NCI-H460 (cell line): ENCODE data around the gene SOX1. TPM values are rescaled to one million over a fixed set of nuclear protein-coding genes. Genes with fewer than 3 reads are reported as not detected.

ENCODE experiments used
- DNase-seq: peaks from one replicate; pipeline ENCODE4 v3.0.0-alpha.2; 2016; ENCODE audit warnings: low read depth; ENCODE audit errors: extremely low read depth
- polyA plus RNA-seq: library from polyadenylated mRNA; depleted of rRNA; stranded (reverse); fragments of >200 nt; gene quantifications from 2 replicates; pipeline ENCODE4 v1.2.3, GENCODE V29; 2014; cell fraction: nucleus; rRNA removed
- total RNA-seq: library from RNA; depleted of rRNA; stranded (reverse); fragments of >200 nt; shearing (Covaris generic); gene quantifications from 2 replicates; pipeline ENCODE4 v1.2.3, GENCODE V29; 2014; rRNA removed

Gene SOX1
- not detected in 2 replicates for total RNA-seq
- polyA plus RNA-seq: not detected in 2 replicates

DNA sequence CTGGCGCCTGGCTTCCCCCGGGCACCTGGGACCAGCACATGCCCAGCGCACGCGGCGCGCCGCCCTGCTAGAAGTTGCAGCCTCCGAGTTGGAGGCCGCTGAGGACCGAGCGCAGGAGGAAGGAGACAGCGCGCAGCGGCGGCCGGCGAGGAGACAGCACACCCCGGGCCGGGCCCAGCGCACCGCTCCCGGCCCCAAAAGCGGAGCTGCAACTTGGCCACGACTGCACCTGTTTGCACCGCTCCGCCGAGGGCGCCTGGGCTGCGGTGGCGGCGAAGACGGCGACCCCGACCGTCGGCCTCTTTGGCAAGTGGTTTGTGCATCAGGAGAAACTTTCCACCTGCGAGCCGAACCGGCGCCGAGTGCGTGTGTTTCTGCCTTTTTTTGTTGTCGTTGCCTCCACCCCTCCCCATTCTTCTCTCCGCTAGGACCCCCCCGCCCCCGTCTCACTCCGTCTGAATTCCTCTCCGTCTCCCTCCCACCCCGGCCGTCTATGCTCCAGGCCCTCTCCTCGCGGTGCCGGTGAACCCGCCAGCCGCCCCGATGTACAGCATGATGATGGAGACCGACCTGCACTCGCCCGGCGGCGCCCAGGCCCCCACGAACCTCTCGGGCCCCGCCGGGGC, at the start of gene SOX1:
TSS of gene SOX1 (plus strand) at position 34 of the 626 bp plus-strand sequence. CDS start at position 544, 510 bp downstream.
- no peak for DNase-seq

DNA sequence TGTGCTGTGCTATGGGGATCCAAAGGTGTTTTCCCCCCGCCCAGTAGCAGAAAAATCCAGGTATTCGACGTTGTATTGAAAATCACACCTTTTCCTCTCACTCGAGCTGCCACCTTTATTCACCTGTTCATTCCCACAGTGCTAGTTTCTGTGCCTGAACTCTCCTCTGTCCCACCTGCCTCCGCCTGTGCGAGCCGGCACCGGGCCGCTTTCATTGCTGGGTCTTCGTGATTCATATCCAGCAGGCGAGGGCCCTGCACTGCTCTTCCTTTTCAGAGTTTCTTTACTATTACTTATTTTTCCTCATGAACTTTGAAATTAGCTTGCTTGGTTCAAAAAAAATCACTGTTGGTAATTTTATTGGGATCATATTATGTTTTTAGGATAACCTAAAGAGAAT, 42.4 kb upstream of the SOX1 start:
- no peak for DNase-seq

DNA sequence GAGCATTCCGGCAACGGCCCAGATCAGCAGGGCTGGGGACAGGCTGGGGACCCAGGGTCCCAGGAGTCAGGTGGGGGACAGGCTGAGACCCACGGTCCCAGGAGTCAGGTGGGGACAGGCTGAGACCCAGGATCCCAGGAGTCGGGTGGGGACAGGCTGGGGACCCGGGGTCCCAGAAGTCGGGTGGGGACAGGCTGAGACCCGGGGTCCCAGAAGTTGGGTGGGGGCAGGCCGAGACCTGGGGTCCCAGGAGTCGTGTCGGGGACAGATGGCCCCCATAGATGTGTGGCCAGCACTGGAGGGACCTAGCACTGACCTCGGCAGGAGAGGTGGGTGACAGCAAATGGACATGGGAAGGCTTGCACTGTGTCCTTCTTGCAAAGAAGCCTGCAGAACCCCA, 39.7 kb upstream of the SOX1 start:
- DNase-seq: no peak

DNA sequence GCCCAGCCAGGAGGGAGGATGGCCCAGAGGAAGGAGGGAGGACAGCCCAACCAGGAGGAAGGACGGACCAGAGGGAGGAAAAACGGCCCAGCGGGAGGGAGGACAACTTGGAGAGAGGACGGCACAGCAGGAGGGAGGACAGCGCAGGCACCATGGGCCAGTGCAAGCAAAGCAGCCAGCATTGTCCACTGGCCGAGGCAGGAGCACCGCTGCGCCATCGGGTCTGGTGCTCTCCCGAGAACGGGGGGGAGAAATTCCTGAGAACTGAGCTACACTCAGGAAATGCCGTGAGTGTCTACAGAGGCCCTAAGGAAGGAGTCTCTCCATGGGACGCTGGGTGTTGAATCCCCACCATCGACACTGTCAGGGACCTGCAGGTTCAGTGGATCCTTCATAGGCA, 38.5 kb upstream of the SOX1 start:
- no peak for DNase-seq

DNA sequence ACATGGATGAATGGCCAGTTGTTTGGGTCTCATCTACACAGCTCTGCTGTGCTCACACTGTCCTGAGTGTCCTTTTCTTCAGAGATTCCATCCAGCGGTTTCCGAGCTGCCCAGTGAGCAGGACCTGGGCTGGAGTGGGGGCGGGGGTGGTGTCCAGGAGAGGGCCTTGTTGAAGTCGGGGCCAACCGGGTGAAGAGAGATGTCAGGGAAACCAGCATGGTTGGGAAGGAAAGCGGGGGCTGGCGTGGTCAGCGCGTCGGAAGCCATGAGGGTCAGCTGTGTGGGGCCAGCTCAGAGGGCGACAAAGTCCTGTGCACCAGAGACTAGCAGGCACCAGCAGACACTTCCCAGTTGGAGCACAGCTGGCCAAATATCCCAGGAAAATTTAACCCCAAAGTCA, 37.8 kb upstream of the SOX1 start:
- no peak for DNase-seq

DNA sequence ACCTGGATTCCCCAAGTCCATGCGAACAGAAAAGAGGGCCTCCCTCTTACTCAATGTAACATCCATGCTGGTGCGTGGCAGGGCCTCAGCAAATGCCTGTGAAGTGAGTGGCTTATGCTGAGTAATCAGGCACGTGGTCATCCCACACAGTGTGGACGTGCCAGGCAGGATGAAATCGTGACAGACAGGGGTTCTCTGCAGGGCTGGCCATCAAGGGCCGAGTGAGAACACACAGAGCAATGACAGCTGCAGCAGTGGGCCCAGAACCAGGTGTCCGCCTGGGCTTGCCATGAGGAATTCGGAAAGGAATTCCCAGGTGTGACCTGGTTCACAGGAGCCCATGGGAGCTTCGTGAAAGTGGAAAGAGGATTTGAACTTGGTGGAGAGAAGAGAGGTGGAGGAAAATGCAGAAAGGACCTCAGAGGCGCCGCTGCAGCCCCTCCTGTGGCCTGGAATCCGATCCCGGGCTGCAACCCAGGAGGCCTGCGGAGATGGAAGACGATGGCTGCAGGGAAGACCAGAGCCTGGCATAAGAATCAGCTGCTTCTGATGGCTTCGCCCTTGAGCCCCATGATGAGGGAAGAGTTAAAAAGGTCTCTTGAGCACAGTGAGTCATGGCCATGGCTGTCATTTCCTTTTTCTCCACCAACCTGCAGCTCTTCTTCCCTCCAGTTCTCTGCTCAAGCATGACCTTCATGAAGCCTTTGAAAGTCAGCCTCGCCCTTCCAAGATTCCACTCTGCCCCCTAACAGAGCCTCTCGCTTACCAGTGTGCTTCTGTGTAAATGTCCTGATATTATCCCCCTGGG, 34.6 kb upstream of the SOX1 start:
- DNase-seq: no peak

DNA sequence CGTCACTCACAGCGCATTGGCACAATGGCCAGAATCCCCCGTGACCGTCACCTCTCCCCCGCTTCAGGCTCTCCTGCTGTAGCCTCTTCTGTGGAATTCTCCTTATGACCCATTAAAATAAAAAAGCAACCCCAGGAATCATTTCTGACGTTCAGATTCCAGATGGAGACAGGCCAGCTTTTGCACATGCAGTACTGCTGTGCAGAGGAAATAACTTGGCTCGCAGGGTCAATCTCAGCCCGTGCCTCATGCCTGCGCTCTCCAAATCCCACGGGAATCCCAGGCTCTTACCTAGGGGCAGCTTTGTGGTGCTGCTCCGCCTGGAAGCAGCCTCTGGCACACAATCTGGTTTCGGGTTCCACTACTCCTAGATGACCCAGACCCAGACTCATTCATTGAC, 32.7 kb upstream of the SOX1 start:
- DNase-seq: no peak

DNA sequence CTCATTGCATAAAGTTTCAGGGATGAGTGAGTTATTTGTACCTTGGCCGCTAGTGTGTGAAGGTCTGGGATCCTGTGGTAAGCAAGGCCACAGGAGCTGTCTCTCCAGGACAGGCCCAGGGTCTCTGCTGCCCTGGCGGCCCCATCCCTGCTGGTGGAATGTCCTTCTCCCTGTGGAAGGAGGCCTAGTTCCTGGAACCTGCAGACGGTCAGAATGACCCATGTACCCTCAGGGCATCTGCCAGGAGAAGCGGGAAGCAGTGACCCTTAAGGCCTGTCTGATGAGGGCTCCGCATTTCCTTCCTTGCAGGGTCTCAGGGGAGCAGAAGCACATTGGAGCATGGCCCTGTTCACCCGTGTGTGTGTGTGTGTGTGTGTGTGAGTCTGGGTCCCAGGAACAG, 32.1 kb upstream of the SOX1 start:
- DNase-seq: no peak

DNA sequence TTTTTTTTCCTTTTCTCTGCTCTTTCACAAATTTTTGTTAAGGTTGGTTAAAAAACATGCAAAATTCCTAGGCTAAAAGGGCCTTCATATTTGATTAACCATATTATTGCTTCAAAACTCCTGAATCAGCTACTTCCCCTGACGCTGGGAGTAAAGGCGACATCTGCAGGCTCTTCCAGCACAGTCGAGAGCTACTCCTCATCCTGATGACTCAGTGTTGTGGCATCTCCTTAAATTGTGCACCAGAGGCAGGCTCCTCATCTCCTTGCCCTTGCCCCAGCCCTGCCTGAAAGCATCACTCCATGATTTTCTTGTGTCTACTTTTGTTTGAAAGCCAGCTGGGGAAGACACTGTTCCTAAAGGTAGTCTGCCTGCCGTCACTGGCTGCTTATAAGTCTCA, 24.5 kb upstream of the SOX1 start:
- no peak for DNase-seq

DNA sequence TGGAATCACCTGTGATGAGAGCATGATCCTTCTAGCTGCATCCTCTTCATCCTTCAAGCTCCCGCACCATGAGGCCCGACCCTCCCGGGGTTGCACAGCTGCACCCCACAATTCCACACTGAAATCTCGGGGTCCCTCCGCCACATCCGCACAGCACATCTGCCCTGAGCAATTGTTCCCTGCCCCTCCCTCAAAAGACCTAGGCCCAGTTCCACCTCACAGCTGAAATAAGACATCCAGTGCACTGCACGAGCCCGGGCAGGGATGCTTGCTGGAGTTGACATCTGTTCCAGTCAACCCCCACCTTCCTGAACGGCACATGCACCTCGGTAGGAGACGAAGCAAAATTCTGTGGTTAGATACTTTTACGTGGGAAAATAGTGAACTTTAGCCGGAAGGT, 14.7 kb upstream of the SOX1 start:
- DNase-seq: no peak

DNA sequence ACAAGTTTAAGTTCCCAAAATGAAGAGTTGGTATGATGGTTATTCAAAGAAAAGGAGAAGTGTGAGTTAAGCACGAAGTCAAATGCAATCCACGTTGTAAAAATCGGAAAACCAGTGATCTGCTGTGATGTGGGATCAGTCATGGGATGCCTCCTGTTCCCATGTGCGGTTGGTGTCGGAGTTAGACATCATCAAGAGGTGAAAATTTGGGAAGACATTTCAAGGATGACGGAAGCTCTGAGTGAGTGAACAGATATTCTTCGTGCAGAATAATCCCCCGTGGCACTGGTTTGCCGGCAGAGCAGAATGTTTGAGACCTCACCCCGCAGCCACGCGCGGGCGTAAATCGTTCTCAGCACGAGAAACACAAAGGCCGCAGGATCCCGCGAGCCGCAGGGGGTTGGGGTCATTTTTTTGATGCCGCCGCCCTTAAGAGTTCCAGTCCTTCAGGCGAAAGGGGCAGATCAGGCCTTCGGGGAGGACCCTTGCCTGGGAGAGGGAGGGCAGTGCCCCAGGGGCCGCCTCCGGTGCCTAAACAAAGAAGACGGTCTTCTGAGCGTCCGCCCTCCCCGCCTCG, 13.7 kb upstream of the SOX1 start:
- no peak for DNase-seq

DNA sequence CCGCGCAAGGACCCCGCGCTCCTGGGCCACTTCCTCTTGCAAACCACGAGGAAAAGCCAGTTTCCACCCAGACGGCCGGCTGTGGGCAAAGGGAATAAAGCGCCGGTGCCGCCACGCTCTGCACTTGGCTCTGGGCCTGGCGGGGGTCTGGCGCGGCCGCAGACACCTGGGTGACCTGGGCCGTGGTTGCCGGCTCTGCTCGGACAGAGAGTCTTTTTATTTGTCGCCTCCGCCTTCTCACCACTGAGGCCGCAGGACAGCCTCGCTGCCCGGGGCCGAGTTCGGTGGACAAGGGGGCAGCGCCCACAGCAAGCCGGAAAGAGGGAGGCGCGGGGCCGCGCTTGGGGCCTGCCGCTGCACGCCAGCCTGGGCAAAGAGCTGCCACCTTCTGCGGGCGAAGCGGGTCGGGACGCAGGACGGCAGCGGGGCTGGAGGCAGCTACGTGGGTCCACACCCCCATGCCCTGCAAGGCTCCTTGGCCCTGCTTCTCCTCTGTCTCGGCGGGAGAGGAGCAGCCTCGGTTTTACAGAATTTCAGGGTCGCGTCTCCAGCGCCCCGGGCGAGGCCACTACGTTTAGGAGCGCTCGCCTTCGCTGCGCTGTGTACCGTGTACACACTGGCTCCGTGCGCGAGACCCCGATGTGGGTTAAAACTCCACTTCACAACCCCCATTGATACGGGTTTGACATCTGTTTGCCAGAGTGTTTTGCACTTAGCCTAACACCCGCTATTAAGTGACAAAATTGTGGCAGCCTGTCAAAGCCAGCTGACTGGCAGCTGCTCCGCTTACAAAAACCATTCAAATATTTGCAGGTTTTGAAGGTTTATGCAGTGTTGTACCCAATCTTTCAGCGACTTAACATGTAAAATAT, 13.0 kb upstream of the SOX1 start:
- no peak for DNase-seq

DNA sequence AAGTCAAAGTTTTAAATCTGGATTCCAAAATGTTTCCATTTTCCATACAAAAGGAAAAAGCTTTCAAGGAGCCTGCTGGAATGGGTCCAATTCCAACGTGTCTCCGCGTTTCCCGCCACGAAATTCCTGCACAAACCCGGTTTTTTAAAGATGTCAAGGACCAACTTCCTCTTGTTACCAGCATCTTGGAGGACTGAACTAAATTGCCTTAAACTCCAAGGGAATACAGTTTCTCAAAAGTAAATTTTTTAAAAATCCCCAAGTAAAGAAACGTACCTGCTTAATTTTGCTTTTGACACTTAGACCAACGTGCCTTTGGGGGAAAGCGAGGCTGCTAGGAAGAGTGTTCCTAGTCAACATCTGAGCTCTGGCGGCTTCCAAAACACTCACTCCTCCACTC, 12.3 kb upstream of the SOX1 start:
- no peak for DNase-seq

DNA sequence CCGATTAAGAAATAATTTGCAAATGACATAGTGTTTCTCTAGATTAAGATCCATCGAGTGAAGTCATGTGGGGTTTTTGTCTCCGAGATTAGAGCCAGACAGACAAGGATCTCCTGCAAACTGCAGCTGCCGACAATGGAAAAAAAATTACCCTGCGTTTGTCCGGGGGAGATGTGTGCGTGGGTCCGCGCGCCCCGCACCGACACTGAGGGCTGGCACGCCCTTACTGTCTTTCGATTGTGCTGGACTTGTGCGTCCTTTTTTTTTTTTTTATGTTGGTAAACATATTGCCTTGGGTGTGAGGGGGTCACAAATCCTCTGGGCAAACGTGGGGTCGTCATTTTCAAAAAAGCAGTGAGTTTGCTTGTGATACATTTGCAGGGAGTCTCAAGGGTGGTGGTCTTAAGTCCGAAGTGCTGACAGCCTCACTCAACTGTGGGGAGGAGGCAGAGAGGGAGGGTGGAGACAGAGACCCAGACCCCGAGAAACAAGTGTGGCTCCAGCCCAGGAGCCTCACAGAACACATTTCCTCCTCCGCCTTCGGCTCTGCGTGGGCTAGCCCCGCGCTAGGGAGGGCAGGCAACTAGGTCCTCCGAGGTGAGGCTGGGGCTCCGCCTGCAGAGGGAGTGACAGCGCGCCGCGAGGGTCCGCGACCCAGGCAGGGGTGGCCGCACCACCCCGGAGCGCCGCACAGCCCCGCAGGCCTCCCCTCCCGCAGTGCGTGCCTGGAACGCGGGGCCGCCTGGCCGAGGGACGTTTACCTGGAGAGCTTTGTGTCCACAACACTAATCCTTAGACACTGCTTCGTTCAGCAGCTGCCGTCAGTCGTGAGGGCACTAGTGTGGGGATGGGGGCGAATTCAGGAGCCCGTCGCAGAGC, 11.7 kb upstream of the SOX1 start:
- DNase-seq: no peak

DNA sequence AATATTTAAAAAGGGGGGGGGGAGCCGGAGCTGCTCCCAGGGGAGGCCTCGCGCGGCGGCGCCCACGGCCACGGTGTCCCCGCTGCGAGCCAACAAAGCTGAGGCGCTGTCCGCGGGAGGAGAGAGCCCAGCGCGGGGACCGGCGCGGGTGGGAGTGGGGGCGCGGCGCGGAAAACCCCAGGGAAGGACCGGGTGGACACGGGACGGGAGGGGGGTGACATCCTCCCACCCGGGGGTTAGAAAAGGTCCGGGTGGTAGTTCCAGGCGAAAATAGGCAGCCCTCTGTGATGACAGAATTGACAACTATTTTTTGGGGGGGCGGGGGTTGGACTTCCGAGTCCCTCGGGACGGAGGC, 11.1 kb upstream of the SOX1 start:
- no peak for DNase-seq

DNA sequence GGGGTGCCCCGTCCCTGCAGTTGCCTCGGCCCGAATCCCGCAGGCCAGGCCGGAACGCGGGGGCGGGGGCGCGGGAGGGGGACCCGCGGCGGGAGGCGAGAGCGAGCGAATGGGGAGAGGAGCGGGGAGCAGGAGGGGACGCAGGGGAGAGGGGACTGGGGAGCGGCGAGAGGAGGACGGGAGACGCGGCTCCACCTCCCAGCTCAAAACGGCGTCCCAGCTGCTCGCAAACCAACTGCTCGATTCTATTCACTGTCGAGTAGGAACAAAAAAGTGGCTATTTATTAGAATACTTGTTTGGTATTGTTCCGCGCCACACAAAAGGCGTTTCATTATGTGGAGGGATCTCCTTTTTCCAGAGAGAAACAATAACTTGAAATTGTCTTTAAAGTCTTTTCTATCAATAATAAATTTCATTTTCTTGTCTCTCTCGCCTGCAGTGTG, 10.6 kb upstream of the SOX1 start:
- no peak for DNase-seq

DNA sequence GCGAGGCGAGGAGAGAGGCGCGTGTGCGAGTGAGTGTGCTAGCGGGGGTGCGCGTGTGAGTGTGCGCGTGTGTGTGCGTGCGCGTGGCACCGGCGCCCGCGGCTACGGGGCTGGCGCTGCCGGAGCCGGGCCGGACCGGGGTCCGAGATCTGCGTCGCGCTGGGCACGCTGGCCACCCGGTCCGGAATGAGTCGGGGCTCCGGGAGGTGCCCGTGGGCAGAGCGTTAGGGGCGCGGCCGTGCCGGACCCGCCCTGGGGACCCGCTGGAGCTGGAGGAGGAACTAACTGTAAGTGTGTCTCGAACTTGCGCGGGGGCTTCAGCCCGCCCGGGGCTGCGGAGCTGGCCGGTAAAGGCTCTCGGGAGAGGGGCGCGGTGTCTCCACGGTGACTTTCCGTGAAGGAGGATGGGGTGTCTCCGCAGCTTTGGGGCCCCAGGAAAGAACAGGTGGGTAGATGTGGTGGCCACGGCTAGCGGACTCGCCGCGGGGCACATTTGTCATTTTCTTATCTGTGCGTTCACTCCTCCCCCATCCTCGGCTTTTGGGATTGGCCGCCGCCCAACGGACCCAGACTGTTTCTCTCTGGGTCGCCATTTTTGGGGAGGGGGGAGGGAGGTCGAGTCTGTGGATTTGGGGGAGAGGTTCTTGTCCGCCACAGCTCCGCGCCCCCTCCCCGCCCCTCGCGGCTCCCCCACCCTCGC, 10.1 kb upstream of the SOX1 start:
- no peak for DNase-seq

DNA sequence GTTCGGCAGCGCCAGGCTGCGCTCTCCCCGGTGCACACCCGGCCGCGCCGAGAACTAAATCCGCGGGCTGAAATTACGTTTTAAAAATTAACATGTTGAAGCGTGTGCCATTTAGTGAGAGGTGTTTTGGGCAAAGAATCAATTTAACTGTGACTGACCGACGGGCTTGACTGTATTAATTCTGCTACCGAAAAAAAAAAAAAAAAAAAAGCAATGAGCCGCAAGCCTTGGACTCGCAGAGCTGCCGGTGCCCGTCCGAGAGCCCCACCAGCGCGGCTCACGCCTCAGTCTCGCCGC, 9.6 kb upstream of the SOX1 start:
- no peak for DNase-seq

DNA sequence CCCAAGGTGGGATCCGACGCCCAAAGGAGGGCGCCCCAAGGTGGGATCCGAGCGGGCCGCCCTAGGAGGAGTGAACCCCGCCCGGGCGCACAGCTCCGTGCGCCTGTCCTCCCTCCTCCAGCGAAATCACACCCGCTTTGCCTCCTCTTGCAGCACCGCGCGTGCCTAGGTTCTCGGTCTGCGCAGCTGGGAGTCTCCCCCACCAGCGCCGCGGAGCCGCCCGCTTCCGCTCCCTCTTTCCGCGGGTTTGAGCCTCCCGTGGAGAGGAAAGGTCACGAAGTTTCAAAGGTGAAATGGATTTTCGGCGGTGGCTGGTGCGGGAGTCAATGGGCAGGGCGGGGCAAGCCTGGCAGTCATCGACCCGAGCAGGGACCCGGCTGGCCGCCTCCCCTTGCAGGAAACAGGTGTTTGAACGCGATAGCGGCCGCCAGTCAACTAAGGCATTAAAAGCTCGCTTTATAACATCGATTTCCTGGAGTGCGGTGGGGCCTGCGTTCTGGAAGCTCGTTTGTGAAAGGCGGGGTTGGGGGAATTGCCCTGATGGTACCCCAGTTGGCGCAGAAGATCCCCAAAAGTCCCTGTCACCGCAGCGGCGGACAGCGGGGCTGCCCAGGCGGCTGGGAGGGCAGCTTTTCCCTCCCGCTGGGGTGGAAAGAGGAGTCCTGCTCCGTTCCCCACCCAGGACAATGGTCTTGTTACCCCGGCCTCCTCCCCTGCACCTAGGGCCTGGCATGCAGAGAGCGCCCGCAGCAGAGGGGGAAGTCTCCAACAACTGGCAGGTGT, 9.0 kb upstream of the SOX1 start:
- DNase-seq: no peak
